IgD-negative memory B cell (primary cell): ENCODE results near the gene KCNH2. TPM values are rescaled to one million over a fixed set of nuclear protein-coding genes. Genes with fewer than 3 reads are reported as not detected.

Experiments
- H3K27ac Mint-ChIP-seq, 3 donors: one replicate each; pipeline ENCODE4 v1.8.0; 2020 to 2022; ENCODE audit warnings: mild to moderate bottlenecking in 3 of 3, mixed read lengths in 3 of 3, moderate library complexity in 1 of 3
- H3K27me3 Mint-ChIP-seq: one replicate; pipeline ENCODE4 v1.8.0; 2021; ENCODE audit warnings: mixed read lengths
- H3K36me3 Mint-ChIP-seq: one replicate; pipeline ENCODE4 v1.8.0; 2020; ENCODE audit warnings: mild to moderate bottlenecking, mixed read lengths
- H3K4me1 Mint-ChIP-seq, 3 donors: one replicate each; pipeline ENCODE4 v1.8.0; 2020 to 2022; ENCODE audit warnings: mixed read lengths in 3 of 3, mild to moderate bottlenecking in 1 of 3
- H3K4me3 Mint-ChIP-seq, 4 donors: one replicate each; pipeline ENCODE4 v1.8.0; 2020 to 2022; ENCODE audit warnings: mild to moderate bottlenecking in 4 of 4, mixed read lengths in 4 of 4, moderate library complexity in 3 of 4
- H3K9me3 Mint-ChIP-seq, 3 donors: one replicate each; pipeline ENCODE4 v1.8.0; 2020 to 2021; ENCODE audit warnings: mixed read lengths in 3 of 3, mild to moderate bottlenecking in 1 of 3
- polyA plus RNA-seq: library from polyadenylated mRNA; unstranded; fragments of 300-500 nt; fragmentation: Illumina TruSeq; gene quantifications from one replicate; pipeline ENCODE4 v1.2.3, GENCODE V29; 2021

The KCNH2 gene
- polyA plus RNA-seq, 1 donor from 2014 or later: 2.5 TPM

DNA sequence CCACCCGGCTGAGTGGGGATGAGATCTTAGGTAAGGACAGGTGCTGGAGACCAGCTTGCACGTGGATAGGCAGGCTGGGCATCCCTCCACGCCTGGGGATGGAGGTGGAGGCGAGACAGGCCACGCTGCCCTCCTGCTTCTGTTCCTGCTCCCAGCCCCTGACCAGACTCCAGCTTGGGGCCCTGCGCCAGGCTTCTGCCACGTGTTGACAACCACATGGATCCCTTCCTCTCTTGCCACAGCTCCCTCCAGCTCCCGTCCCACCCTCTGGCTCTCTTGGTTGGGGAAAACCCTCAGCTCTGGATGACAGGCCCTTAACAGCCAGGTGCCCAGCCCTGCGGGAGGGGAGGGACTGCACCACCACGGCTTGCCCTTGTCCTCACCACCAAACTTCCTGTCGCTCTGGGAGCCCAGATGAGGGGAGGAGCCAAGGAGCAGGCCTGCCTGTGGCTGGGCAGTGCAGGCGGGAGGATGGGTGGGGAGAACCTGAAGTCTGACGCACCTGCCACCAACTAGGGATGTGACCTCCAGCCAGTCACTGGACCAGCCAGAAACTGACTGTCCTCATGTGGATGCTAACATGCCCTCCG lies 36.0 kb downstream of the KCNH2 start:
- no peaks in the 10 kb centered on the region for H3K9me3 Mint-ChIP-seq
- H3K4me1 Mint-ChIP-seq: peaks cover 3 to 12% (median 9%) of the 10 kb centered on the region in 3 donors
- peak overlapping the region in 1 of 3 donors; percentile 50 for H3K27ac Mint-ChIP-seq
- peaks cover 14% of the 10 kb centered on the region for H3K27me3 Mint-ChIP-seq
- H3K4me3 Mint-ChIP-seq: peak overlapping the region in 1 of 4 donors; percentile 79
- no peaks in the 10 kb centered on the region for H3K36me3 Mint-ChIP-seq

DNA sequence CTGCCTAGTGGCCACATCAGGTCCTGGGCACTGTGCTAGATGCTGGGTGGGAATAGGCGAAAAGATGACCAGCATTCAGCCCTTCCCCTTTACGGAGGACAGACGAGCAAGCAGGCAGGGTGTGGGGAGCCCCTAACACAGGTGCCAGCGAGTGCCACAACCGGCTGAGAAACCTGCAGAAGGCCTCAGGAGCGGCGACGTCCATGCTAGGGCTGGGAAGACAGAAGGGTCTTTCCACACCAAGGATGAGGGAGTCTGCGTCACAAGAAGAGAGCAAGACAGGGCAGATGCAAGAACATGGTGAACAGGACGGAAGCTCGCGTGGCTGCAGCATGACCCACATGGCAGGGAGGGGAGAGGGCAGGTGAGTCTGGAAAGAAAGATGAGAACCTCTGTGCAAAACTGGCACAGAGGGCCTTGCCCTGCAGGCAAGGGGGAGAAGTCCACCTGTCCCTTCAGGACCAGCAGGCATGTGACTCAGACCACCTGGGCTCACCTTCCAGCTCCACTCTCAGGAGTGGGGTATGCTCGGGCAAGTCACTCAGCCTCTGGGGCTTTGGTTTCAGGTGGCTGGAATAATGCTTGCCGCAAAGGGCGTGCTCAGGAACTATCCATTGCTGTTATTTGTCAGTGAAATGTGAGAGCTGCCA lies 36.6 kb downstream of the KCNH2 start:
- peaks cover 14% of the 10 kb centered on the region for H3K27me3 Mint-ChIP-seq
- peak overlapping the region in 1 of 4 donors; percentile 74 for H3K4me3 Mint-ChIP-seq
- no peak overlapping the region for H3K27ac Mint-ChIP-seq
- no peaks in the 10 kb centered on the region for H3K36me3 Mint-ChIP-seq
- no peaks in the 10 kb centered on the region for H3K9me3 Mint-ChIP-seq
- peaks cover 3 to 12% (median 9%) of the 10 kb centered on the region in 3 donors for H3K4me1 Mint-ChIP-seq

DNA sequence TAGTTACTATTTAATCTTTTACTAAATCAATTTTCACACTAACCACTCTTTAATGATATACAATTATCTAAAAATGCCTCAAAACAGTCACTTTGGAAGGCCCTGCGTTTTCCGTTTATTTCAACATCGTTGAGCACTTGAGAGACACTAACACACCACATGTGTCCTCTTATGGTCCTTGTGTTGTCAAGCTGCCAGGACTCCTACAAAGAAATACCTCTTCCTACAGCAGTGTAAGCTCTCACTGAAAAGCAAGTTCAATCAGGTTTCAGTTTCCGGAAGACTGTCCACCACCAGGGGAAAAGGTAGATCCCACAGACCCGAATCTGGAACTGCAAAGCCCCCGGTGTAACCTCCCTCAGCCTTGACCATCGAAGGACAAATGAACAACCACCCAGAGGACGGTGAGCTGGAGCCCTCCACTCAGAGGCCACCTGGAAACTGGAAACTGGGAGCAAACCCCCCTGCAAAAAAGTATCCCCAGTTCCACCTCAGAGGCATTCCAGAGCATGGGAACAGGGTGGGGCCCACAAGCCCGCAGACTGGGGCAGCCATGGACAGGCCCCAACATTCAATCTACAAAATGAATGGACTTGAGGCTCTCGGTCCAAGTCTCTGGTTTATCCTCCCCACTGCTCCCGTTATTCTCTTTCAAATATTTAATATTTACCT lies 37.6 kb downstream of the KCNH2 start:
- Mint-ChIP-seq H3K36me3 (no peaks in the 10 kb centered on the region), H3K27me3 (peaks cover 13% of the 10 kb centered on the region), H3K4me1 (peaks cover 3 to 12% (median 9%) of the 10 kb centered on the region in 3 donors), H3K9me3 (no peaks in the 10 kb centered on the region), H3K4me3 (no peak overlapping the region), H3K27ac (no peak overlapping the region)

DNA sequence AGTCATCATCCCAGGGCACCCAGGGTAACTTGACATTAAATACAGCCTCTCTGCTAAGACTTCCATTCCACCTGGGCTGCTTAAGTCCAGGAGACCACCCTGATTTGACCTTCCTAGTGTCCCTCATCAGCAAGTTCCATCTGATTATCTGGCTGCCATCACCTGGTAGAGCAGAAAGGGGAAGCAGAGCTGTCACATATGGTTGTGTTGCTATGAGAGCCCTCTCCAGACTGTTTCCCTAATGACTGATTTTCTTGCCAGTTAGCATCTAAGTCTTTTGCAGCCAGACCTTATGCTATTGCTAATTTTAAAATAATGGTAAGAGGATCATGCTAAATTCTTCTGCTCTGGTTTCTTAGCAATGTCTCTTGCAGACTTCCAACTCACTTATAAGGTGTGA lies 38.7 kb downstream of the KCNH2 start:
- no peaks in the 10 kb centered on the region for H3K9me3 Mint-ChIP-seq
- no peaks in the 10 kb centered on the region for H3K36me3 Mint-ChIP-seq
- H3K4me1 Mint-ChIP-seq: peaks cover 3 to 12% (median 9%) of the 10 kb centered on the region in 3 donors
- H3K4me3 Mint-ChIP-seq: no peak overlapping the region
- no peak overlapping the region for H3K27ac Mint-ChIP-seq
- peaks cover 11% of the 10 kb centered on the region for H3K27me3 Mint-ChIP-seq

- Mint-ChIP-seq H3K9me3 (no peaks in the 10 kb centered on the region), H3K36me3 (no peaks in the 10 kb centered on the region), H3K4me1 (peaks cover 3 to 12% (median 9%) of the 10 kb centered on the region in 3 donors), H3K4me3 (no peak overlapping the region), H3K27ac (no peak overlapping the region), H3K27me3 (peaks cover 11% of the 10 kb centered on the region)
Measured at GRCh38 chr7:150939052-150939451, 39.1 kb downstream of the KCNH2 start.

- no peaks in the 10 kb centered on the region for H3K9me3 Mint-ChIP-seq
- H3K4me3 Mint-ChIP-seq: no peak overlapping the region
- peaks cover 3 to 12% (median 9%) of the 10 kb centered on the region in 3 donors for H3K4me1 Mint-ChIP-seq
Measured at GRCh38 chr7:150938566-150938965, 39.6 kb downstream of the KCNH2 start.

GRCh38 chr7:150937848-150938561 lies 40.1 kb downstream of the KCNH2 start:
- Mint-ChIP-seq H3K27me3 (peaks cover 10% of the 10 kb centered on the region), H3K4me1 (peaks cover 3 to 12% (median 9%) of the 10 kb centered on the region in 3 donors), H3K4me3 (peak overlapping the region in 2 of 4 donors; percentile 27 to 60), H3K27ac (no peak overlapping the region), H3K9me3 (no peaks in the 10 kb centered on the region), H3K36me3 (no peaks in the 10 kb centered on the region)

More at GRCh38 chr7:150938566-150938965, 39.6 kb downstream of the KCNH2 start:
- peaks cover 11% of the 10 kb centered on the region for H3K27me3 Mint-ChIP-seq
- H3K36me3 Mint-ChIP-seq: no peaks in the 10 kb centered on the region
- H3K27ac Mint-ChIP-seq: no peak overlapping the region

DNA sequence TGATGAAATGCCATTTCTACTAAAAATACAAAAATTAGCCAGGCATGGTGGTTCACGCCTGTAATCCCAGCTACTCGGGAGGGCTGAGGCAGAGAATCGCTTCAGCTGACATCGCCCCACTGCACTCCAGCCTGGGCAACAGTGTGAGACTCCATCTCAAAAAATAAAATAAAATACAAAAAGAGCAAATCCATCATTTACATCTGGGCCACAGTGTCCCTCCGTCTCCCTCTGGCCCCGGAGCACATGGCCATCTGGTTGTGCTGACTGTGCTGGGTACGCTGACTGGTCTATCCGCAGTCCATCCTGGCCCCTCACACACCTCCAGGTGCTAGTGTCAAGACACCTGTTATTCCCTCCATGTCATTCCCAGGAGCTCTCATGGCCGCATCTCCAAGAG lies 42.1 kb downstream of the KCNH2 start:
- Mint-ChIP-seq H3K4me1 (peaks cover 3 to 5% (median 4%) of the 10 kb centered on the region in 3 donors), H3K27me3 (peaks cover 15% of the 10 kb centered on the region), H3K9me3 (no peaks in the 10 kb centered on the region), H3K27ac (no peak overlapping the region), H3K36me3 (no peaks in the 10 kb centered on the region), H3K4me3 (no peak overlapping the region)

DNA sequence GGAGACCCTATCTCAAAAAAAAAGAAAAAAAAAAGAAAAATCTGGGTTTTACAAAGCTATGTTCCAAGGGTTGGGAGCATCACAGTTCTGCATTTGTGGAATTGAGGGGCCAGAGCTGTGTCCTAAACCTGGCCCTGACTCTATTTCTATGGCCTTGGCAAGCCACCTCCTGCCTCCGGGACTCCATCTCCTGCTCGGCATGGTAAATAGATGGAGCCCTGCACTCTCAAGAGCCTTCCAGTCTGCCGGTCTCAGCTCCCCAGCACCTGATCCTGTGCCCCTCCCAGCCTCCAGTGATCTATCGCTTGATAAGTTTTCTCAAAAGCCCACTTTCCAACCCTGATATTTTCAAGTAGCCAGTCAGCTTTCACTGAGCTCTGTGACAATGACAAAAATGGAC lies 43.0 kb downstream of the KCNH2 start:
- H3K27me3 Mint-ChIP-seq: peaks cover 14% of the 10 kb centered on the region
- H3K4me1 Mint-ChIP-seq: peaks cover 3 to 5% (median 4%) of the 10 kb centered on the region in 3 donors
- H3K36me3 Mint-ChIP-seq: no peaks in the 10 kb centered on the region
- H3K9me3 Mint-ChIP-seq: no peaks in the 10 kb centered on the region
- H3K4me3 Mint-ChIP-seq: no peak overlapping the region
- no peak overlapping the region for H3K27ac Mint-ChIP-seq

DNA sequence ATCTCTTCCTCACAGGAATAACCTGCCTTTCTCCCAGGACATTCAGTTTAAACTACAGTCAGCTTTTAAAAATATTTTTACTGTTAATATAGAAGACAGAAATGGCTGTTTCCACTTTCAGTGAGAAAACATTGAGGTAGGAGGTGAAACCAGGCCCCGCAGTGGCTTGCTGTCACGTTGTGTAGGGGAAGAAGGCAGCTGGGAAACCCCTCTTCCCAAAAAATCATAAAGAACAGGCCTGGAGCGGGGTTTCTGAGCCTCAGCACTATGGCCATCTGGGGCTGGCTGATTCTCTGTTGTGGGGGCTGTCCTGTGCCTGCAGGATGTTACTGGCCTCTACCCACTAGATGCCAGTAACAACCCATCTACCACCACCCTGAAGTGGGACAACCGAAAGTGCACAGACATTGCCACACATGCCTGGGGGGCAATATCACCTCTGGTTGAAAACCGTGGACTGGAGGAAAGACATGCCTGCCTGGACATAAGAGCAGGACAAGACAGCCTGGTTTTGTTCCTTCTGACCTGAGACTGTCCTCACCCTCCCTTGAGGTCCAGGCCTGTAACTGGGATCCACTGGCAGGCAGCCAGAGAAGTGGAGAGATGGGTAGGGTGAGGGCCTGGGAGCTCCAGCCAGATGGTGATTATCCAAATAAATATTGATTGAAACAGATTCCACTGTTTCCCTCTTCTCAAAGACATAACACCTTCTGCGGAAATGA lies 43.9 kb downstream of the KCNH2 start:
- no peak overlapping the region for H3K4me3 Mint-ChIP-seq
- no peaks in the 10 kb centered on the region for H3K9me3 Mint-ChIP-seq
- peaks cover 16% of the 10 kb centered on the region for H3K27me3 Mint-ChIP-seq
- no peaks in the 10 kb centered on the region for H3K36me3 Mint-ChIP-seq
- H3K27ac Mint-ChIP-seq: no peak overlapping the region
- H3K4me1 Mint-ChIP-seq: peaks cover 3 to 5% (median 3%) of the 10 kb centered on the region in 3 donors

DNA sequence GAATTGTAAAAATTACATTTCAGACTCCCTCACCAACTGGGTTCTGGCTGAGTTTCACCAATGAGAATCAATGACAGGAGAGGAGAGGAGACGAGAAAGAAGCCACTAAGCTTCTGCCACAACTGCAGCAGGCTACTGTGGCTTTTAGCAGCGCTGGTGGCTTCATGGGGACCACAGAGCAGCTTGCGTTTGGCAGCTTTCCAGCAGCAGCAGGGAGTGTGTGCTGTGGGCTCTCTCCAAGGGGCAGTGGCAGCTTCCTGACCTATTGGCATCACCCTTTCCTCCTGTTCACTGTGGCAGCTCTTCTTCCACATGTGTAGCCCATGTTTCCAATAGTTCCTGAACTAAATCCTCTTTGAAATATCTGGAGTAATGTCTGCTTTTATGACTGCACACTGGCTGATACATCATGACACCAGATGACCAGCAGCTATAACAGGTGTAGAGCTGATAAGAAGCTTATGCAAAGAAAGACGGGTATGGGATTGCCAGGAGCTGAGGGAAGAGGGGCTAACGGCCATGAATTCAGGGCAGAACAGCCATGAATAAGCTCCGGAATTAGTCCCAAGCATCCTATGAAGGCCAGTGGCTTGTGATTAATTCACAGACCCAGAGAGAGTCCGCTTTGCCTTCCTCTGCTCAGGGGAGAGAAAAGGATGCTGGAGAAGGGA lies 46.8 kb downstream of the KCNH2 start:
- Mint-ChIP-seq H3K27ac (no peak overlapping the region), H3K4me3 (no peak overlapping the region), H3K36me3 (no peaks in the 10 kb centered on the region), H3K27me3 (peaks cover 13% of the 10 kb centered on the region), H3K4me1 (no peaks in the 10 kb centered on the region), H3K9me3 (no peaks in the 10 kb centered on the region)

GRCh38 chr7:150928541-150928940 lies 49.6 kb downstream of the KCNH2 start:
- H3K9me3 Mint-ChIP-seq: no peaks in the 10 kb centered on the region
- peaks cover 15% of the 10 kb centered on the region for H3K27me3 Mint-ChIP-seq
- H3K4me1 Mint-ChIP-seq: peaks cover 0 to 4% (median 2%) of the 10 kb centered on the region in 3 donors
- H3K4me3 Mint-ChIP-seq: no peak overlapping the region
- no peak overlapping the region for H3K27ac Mint-ChIP-seq
- H3K36me3 Mint-ChIP-seq: no peaks in the 10 kb centered on the region

DNA sequence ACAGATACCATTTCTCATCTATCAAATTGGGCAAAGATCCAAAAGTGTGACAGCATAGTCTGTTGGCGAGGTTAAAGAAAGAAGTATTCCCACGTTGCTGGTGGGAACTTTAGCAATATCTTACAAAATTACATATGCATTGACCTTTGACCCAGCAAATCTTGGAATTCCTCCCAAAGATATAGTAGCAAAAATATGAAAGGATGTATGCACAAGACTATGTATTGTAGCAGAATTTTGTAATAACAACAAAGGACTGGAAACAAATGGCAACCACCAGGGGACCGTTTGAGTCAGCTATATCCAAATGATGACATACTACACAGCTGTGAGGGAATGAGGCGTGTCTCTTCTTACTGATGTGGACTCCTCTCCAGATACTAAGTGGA lies 50.2 kb downstream of the KCNH2 start:
- Mint-ChIP-seq H3K27ac (no peak overlapping the region), H3K27me3 (peaks cover 15% of the 10 kb centered on the region), H3K36me3 (no peaks in the 10 kb centered on the region)

More for the DNA sequence above, 50.2 kb downstream of the KCNH2 start:
- Mint-ChIP-seq H3K4me1 (peaks cover 0 to 4% (median 2%) of the 10 kb centered on the region in 3 donors), H3K9me3 (no peaks in the 10 kb centered on the region), H3K4me3 (no peak overlapping the region)
